Erythroblast (primary cell): ENCODE results near the gene CTNNA2.

Experiments
- GATA1 ChIP-seq: IDR thresholded peaks from 2 replicates; pipeline ENCODE4 v1.6.1; 2011; ENCODE audit warnings: low read depth, mild to moderate bottlenecking, control low read depth, low read length, moderate library complexity
- POLR2A ChIP-seq: IDR thresholded peaks from 2 replicates; pipeline ENCODE4 v1.6.1; 2011; ENCODE audit warnings: mild to moderate bottlenecking, low read length

GRCh38 chr2:79980816-79981215 lies 468.0 kb downstream of the CTNNA2 start:
- TF ChIP-seq POLR2A (no peak), GATA1 (no peak)
